ENCODE measurements around the gene BCAS4.
A peak's percentile ranks its signal among the peaks of the same experiment; 100 is the strongest.

The BCAS4 gene

GRCh38 chr20:50919567-50919966 is 124.7 kb downstream of the BCAS4 start (continued):
- TF ChIP-seq, protein P1, sequence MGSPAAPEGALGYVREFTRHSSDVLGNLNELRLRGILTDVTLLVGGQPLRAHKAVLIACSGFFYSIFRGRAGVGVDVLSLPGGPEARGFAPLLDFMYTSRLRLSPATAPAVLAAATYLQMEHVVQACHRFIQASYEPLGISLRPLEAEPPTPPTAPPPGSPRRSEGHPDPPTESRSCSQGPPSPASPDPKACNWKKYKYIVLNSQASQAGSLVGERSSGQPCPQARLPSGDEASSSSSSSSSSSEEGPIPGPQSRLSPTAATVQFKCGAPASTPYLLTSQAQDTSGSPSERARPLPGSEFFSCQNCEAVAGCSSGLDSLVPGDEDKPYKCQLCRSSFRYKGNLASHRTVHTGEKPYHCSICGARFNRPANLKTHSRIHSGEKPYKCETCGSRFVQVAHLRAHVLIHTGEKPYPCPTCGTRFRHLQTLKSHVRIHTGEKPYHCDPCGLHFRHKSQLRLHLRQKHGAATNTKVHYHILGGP (tag by site-specific recombination; IDR thresholded peaks at IDR 0.05) = peak; percentile 73
- TF ChIP-seq ZNF747 (tag by site-specific recombination; IDR thresholded peaks at IDR 0.05) (no peak), ZNF433 (tag by site-specific recombination; IDR thresholded peaks at IDR 0.05; ENCODE audit: low read depth) (no peak)

GRCh38 chr20:50920997-50921396 is 126.1 kb downstream of the BCAS4 start:
- Histone ChIP-seq H3K27ac (ENCODE audit: extremely low read depth, low read depth, low read length) (no peak overlapping the region), H3K36me3 (ENCODE audit: control insufficient read depth in 2 of 2, insufficient read depth in 1 of 2, low read length in 2 of 2) (peaks cover 4 to 73% of the 10 kb centered on the region in 2 experiments), H3K4me3 (ENCODE audit: low read depth, low read length) (no peak overlapping the region), H3K4me1 (ENCODE audit: control insufficient read depth, insufficient read depth, low read length) (peaks cover 27% of the 10 kb centered on the region), H3K9me3 (ENCODE audit: control insufficient read depth, insufficient read depth, low read depth, low read length) (no peaks in the 10 kb centered on the region)
- no peak for TF ChIP-seq ZNF654 (tag by site-specific recombination; IDR thresholded peaks at IDR 0.05; ENCODE audit: low read depth)
- TF ChIP-seq ZNF426 (tag by site-specific recombination; IDR thresholded peaks at IDR 0.05) = no peak
- TF ChIP-seq, protein P2, sequence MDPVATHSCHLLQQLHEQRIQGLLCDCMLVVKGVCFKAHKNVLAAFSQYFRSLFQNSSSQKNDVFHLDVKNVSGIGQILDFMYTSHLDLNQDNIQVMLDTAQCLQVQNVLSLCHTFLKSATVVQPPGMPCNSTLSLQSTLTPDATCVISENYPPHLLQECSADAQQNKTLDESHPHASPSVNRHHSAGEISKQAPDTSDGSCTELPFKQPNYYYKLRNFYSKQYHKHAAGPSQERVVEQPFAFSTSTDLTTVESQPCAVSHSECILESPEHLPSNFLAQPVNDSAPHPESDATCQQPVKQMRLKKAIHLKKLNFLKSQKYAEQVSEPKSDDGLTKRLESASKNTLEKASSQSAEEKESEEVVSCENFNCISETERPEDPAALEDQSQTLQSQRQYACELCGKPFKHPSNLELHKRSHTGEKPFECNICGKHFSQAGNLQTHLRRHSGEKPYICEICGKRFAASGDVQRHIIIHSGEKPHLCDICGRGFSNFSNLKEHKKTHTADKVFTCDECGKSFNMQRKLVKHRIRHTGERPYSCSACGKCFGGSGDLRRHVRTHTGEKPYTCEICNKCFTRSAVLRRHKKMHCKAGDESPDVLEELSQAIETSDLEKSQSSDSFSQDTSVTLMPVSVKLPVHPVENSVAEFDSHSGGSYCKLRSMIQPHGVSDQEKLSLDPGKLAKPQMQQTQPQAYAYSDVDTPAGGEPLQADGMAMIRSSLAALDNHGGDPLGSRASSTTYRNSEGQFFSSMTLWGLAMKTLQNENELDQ (tag by site-specific recombination; IDR thresholded peaks at IDR 0.05; ENCODE audit: low read depth) = no peak
- peak; percentile 22; the same call in 1 of the 2 replicates for TF ChIP-seq KLF16 (tag by site-specific recombination; IDR thresholded peaks at IDR 0.05)
- TF ChIP-seq, protein P3, sequence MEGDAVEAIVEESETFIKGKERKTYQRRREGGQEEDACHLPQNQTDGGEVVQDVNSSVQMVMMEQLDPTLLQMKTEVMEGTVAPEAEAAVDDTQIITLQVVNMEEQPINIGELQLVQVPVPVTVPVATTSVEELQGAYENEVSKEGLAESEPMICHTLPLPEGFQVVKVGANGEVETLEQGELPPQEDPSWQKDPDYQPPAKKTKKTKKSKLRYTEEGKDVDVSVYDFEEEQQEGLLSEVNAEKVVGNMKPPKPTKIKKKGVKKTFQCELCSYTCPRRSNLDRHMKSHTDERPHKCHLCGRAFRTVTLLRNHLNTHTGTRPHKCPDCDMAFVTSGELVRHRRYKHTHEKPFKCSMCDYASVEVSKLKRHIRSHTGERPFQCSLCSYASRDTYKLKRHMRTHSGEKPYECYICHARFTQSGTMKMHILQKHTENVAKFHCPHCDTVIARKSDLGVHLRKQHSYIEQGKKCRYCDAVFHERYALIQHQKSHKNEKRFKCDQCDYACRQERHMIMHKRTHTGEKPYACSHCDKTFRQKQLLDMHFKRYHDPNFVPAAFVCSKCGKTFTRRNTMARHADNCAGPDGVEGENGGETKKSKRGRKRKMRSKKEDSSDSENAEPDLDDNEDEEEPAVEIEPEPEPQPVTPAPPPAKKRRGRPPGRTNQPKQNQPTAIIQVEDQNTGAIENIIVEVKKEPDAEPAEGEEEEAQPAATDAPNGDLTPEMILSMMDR (tag by site-specific recombination; IDR thresholded peaks at IDR 0.05) = no peak
- TF ChIP-seq, protein P4, sequence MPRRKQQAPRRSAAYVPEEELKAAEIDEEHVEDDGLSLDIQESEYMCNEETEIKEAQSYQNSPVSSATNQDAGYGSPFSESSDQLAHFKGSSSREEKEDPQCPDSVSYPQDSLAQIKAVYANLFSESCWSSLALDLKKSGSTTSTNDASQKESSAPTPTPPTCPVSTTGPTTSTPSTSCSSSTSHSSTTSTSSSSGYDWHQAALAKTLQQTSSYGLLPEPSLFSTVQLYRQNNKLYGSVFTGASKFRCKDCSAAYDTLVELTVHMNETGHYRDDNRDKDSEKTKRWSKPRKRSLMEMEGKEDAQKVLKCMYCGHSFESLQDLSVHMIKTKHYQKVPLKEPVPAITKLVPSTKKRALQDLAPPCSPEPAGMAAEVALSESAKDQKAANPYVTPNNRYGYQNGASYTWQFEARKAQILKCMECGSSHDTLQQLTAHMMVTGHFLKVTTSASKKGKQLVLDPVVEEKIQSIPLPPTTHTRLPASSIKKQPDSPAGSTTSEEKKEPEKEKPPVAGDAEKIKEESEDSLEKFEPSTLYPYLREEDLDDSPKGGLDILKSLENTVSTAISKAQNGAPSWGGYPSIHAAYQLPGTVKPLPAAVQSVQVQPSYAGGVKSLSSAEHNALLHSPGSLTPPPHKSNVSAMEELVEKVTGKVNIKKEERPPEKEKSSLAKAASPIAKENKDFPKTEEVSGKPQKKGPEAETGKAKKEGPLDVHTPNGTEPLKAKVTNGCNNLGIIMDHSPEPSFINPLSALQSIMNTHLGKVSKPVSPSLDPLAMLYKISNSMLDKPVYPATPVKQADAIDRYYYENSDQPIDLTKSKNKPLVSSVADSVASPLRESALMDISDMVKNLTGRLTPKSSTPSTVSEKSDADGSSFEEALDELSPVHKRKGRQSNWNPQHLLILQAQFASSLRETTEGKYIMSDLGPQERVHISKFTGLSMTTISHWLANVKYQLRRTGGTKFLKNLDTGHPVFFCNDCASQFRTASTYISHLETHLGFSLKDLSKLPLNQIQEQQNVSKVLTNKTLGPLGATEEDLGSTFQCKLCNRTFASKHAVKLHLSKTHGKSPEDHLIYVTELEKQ (tag by site-specific recombination; IDR thresholded peaks at IDR 0.05; ENCODE audit: borderline replicate concordance) = no peak
- TF ChIP-seq HOXD13 (CRISPR knock-in tag; IDR thresholded peaks at IDR 0.05; ENCODE audit: borderline replicate concordance) = no peak
- TF ChIP-seq SALL2 (tag by site-specific recombination; IDR thresholded peaks at IDR 0.05; ENCODE audit: borderline replicate concordance) = no peak
- no peak for TF ChIP-seq BCL11B (tag by site-specific recombination; IDR thresholded peaks at IDR 0.05; ENCODE audit: low read depth)
- TF ChIP-seq PRDM4 (tag by site-specific recombination; IDR thresholded peaks at IDR 0.05) = no peak
- 0 out of 2 replicates have a peak, but pooled peaks have one; percentile 12 for TF ChIP-seq ZNF600 (tag by site-specific recombination; IDR thresholded peaks at IDR 0.05)
- no peak for TF ChIP-seq ZNF670 (tag by site-specific recombination; IDR thresholded peaks at IDR 0.05; ENCODE audit: low read depth)
- peak; percentile 83 for TF ChIP-seq ZNF664 (tag by site-specific recombination; IDR thresholded peaks at IDR 0.05)
- ChIA-PET POLR2A (interaction anchor here (2.0 kb wide), 1 partner anchor 10 kb away, joined by 20 read pairs; the partner anchor contains the start of gene ADNP), CTCF (interaction anchor here (3.6 kb wide), 1 partner anchor 8 kb away, joined by 33 read pairs; no protein-coding TSS in a partner anchor)
